HG03066 (cell line): Measurements from ENCODE around the gene SMNDC1.

Experiments used
- ATAC-seq: cut with Tn5 transposase; IDR thresholded peaks from one replicate; pipeline ENCODE4 v1.9.1; 2021; ENCODE audit warnings: low read depth; ENCODE audit not compliant: unreplicated experiment

Gene SMNDC1

DNA sequence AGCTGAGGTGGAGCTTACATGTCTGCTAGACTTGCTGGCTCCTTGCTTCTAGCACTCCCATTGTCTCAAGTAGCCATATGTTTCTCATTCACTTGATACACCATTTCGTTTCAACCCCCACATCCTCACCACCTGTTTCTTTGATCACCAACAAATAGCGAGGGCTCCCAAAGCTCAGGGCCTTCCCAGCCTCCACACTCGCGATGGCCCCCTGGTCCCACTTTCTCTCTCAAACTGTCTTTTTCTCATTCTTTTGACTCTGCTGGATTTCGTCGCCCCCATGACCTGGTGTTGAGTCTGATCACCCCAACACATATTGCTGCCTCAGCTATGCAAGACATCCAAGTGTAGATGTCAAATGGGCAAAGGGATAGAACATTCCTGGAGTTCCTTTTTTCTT, 26.0 kb upstream of the SMNDC1 start:
- ATAC-seq = no peak

DNA sequence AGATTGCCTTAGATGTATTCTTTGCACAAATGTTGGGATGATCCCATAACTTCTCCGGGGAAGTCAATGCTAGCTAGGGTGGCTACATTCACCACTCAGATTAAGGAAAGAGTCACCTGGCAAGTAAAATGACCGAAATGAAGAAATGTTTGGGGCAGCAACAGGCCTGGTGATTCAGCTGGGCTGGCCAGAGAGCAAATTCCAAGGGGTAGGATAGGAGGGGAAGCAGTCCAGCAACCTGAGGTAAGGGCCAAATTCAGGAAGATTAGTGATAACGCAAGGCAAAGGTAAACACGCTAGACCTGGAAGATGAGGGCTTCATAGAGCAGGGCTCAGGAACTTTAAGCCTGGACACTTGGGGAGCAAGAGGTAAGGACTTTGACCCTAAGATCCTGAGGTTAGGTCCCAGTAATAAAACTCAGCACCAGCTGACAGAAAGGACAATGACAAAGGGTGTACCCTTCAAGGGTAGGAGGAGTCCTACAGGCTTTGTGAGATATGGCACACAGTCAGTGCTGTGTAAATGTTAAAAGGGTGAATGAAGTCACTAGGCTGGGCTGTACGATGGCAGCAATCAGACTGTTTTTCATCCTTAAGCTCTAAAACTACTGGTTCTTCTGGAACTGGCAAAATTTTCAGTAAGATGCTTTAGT, 22.7 kb upstream of the SMNDC1 start:
- no peak for ATAC-seq

DNA sequence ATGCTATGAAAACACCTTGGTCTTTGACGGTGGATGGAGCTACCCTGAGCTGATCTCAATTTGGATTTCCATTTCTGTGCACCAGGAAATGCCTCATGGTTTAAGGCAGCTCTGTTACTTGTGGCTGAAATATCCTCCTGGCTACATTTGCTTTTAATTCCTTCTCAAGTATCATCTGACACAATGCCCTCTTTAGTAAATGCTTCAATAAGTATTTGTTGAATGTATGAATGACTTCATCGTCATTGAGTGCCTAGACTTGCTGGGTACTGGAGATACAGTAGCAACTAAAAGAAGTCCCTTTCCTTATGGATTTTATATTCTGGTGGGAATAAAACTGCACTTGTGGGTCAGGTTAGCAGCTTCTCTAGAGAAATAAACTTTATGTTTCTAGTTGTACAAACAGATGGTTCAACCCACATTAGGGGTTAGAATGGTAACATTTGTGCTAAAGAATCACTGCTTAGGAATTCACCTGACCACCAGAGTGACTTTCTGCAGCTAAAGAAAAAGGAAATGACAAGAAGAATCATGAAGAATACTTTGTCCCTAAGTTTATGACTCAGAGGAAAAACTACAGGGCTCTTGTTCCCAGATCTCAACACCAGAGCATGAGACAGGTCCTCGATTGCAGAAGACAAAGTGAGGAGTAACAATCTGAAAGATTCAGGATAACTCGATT, 21.8 kb upstream of the SMNDC1 start:
- no peak for ATAC-seq

DNA sequence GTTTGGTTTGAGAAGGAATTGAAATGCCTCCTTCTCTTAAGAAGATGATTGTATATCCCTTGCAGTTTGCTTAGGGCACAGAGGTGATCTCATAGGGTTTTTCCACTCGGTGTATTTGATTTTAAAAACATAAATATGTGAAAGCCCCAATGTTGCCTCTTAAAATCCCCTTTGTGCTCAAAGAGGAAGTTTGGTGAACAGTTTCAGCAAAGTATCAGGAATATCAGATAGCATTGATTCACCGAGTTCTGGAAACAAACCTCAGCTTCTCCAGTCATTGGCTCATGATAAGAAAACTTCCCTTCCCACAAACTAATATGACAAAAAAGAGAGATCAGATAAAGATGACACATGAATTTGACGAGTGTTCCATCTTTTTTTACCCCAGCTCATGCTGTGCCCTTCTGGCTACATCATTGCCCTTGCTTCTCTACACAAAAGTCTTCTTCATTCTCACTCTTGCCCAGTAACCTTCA, 20.1 kb upstream of the SMNDC1 start:
- peak; percentile 49 for ATAC-seq

DNA sequence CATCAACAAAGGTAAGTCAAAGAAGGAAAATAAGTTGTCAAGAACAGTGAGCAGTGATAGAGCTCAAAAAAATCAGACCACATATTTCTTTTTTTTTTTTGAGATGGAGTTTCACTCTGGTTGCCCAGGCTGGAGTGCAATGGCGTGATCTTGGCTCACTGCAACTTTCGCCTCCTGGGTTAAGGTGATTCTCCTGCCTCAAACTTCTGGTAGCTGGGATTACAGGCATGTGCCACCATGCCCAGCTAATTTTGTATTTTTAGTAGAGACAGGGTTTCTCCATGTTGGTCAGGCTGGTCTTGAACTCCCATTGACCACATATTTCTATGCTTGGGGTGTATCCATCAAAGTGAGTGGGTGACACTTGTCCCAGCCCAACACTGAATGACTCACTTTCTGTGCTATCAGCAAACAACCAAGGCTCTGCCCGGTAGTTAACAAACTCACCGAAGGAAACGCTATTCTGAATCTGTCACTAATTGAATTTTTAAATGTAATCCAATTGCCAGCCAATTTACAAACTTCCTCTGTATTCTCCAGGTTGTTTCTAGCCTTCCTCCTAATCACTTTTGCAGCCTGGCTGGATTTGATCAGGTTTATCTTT, 19.6 kb upstream of the SMNDC1 start:
- ATAC-seq = no peak

DNA sequence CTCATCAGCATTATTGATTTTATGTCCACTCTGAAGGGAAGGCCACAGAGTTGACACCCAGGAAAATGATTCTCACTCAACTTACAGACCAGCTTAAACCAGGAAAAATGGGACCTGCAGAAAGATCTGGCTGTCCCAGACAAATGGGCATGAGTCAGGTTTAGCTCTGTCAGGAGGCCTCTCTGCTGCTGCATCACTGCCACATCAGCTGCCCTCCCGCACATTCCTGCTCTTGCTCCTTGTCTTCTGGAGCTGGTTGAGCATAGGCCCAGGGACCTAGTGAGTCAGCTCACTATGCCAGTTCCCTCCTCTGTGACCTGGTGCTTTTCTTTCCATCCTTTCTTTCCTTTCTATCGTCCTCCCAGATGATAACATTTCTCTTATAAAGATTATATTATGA, 18.8 kb upstream of the SMNDC1 start:
- no peak for ATAC-seq

DNA sequence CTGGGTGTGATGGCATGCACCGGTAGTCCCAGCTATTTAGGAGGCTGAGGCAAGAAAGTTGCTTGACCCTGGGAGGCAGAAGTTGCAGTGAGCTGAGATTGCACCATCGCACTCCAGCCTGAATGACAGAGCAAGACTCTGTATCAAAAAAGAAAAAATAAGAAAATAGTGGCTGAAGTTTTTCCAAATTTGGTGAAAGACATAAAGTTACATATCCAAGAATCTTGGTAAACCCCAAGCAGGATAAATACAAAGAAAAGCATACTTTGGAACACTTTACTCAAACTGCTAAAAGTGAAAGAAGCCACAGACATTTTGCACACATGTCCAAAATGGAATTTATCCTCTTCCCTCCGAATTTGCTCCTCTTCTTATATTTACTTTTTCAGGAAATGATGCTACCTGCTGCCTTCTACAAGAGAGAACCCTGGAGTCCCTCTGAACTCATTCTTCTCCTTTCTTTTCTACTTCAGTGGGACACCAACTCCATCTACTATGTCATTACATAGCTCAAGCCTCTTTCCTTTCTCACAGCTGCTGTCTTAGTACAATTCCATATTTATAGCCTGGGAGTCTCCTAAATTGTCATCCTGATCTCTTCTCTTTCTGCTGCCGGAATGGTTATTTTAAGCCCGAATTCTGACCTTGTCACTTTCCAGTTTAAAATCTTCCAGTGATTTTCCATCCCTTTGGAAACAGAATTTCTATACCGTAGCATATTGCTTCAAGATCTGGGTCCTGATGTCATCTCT, 17.3 kb upstream of the SMNDC1 start:
- ATAC-seq = no peak

DNA sequence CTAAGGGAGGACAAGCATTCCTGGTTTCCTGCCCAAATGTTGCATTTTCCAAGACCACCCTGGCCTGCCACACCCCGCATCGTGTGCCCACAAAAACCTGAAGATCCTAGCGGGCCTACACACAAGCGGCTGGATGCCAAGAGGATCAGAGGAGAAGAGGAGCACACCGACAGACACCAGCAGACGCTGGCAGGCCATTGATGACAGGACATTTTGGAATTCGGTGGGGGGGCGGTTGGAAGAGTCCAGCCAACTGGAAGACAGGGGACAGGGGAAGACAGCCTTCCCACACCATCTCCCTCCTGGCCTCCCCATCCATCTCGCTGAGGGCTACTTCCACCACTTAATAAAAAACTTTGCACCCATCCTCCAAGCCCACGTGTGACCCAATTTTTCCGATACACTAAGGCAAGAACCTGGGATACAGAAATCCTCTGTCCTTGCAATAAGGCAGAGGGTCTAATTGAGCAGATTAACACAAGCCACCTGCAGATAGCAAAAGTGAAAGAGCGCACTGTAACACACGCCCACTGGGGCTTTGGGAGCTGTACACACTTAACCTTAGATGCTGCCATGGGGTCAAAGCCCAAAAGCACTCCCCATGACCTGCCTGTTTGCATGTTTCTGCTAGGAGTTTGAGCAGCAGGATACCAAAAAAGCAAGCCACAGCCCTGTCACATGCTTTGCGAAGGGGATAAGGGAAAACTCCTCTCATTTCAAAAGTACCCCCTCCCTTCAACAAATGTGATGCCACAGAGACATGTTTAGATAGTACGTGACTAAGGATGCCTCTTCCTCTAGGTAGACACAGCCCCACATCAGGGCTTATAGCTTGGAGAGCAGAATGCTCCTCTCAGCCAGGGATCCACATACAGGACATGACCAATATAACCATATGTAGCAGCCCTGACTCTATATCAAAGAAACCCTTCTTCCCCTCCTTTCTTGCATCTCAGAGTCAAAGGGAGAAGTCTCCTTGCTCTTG, 13.4 kb upstream of the SMNDC1 start:
- no peak for ATAC-seq

DNA sequence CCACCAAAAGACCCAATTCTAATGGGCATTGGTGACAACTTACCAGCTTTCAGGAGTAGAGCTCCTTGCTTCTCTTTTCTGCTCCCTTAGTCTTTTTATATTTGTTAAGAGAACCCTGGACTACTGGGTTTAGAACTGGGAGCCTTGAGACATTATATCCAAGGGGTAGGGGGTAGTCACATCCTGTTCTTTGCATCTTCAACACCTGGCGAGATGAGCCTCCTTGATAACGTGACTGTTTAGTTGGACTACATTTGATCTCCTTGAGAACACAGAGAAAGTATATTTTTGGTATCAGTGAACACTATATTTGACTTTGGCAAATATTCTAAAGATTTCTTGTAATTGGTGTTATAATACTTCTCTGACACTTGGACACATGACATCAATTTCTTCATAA, 9.0 kb upstream of the SMNDC1 start:
- no peak for ATAC-seq

DNA sequence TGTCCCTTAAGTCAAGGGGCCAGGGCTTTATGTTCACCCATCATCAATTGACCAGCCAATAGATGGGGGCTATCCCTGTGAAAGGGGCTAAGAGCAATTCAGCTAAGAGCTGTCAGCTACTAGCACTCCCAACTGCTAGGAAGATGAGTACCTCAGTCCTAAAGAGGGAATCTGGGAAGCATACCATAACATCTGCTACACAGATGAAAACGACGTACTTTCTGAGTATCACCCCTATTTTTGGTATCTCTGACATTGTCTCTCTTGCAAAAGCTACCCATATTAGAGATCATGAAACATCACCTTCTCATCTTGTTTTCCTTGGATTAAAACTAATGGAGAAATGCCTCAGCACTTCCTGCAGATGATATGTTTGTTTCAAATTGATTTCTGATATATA, 7.5 kb upstream of the SMNDC1 start:
- no peak for ATAC-seq

DNA sequence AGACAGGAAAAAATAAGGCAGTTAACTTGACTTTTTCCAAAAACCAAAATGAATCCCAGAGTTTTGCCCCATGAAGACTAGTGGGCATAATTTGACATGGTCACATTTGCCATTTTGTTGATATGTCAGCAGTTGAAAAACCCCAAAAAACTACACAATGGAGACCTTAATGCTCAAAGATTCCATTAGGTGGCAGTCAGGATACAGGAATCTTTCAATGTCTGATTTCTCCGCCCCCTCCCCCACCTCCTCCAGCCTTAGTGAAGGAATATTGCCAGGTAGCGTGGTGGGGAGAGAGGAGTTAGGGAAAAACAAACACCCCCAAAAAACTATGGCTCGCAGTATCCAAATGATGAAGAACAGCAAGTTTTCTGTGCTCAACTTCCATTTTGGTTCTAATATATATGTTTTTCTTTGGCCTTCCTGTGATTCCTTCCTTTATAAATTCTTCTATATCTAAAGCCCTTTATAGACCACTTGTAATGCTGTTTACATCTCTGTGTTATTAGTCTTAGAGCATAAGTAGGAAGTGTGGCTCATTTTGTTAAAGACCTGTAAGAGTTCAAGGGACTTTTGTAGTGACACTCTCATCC, 6.7 kb upstream of the SMNDC1 start:
- no peak for ATAC-seq

DNA sequence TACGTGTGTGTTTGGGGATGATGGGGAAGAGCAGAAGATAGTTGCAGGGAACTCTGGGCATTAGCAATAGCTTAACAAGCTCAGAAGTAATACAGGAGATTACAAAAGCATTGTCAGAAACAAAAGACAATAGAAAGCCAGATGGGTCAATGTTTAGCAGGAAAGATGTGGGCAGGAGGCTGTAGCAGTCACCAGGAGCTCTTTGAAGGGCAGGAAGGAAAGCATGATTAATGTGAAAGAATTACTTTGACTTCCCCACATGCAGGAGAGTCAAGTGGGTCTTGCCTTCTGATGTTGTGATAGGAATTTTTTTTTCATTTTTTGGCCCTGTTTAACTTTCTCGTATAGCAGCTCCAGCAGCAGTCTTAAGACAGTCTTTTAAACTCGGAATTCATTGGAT, 6.0 kb upstream of the SMNDC1 start:
- ATAC-seq = no peak

DNA sequence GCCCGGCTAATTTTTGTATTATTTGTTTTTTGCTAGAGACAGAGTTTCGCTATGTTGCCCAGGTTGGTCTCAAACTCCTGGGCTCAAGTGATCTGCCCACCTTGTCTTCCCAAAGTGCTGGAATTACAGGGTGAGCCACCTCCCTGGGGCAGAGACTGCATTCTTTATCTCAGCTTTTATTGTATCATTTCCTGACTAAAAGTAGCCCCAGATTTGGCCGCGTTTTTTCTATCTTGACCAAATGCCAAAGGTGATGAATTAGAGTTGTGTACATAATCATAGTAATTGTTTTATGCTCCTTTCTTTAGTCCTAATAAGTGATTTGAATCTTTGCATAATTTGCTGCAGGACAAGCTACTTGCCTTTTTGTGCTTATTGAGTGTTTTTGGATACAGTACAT, 3.1 kb upstream of the SMNDC1 start:
- no peak for ATAC-seq

DNA sequence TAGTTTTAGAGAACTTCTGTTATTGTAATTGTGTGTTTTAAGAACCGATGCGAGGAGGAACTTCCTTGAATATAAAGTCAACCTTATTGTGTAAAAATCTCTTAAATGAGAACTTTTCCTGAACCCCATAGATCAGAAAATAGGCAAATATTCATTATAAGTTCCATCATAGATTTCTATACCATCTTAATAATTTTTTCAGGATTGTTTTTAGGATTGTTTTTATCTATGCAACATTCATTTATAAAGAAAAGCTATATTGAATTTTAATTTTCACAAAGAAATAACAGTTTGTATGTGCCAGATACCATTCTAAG, 1.7 kb upstream of the SMNDC1 start:
- ATAC-seq = no peak

DNA sequence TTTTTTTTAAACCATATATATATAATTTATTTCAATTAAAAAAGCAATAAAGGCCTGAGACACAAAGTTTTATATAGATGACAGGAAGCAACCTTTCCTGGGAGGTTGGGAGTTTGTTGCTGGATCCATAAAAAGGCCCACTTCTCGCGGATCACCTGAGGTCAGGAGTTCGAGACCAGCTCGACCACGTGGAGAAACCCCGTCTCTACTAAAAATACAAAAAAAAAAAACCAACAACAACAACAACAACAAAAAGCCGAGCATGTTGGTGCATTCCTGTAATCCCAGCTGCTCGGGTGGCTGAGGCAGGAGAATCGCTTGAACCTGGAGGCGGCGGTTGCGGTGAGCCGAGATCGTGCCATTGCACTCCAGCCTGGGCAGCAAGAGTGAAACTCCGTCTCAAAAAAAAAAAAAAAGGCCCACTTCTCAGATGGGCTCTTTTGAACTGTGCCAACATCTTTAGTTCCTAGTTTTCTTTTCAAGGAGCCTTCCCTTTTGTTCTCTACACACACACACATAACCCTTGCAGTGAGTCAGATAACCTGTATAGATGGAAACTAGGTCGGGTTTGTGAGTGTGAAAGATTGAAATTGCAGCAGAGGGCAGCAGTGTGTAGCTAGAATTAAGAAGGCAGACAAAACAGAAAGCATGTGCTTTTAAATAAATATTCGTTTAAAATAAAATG, 1.2 kb upstream of the SMNDC1 start:
- ATAC-seq = peak; percentile 38

DNA sequence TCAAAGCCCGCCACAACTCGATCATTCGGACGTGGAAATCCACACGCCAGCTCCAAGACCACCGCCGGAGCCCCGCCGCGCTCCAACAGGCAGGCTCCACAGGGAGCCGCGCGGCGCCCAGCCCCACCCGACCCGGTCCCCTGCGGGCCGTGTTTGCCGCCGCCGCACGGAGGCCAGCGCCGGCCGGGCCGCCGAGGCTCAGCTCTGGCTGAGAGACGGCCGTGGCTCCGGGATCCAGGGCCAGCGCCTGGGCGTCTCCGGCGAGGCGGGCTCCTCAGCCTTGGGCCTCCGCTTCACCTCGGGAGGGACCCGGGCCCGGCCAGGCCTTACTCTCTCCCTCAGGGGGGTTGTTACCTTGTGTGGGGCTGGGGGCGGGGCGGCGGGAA, 333 bp downstream of the SMNDC1 start:
- ATAC-seq = peak; percentile 45

DNA sequence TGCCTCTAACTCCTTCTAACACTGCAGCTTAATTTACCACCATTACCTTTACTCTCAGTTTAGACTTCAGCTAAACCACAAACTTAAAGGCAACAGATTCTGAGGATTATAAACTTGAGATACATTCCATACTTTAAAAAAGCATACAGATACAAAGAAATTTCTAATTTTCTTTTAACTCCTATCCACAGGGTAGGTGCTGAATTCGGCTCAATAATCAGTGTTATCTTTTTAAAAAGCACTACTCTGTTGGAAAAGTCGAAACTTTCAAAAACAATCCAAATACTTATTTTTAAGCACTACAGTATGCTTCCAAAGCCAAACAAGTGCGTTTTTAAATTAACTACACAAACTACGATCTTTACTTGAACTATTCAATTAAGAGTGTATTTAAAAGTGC, 1.0 kb downstream of the SMNDC1 start:
- no peak for ATAC-seq

DNA sequence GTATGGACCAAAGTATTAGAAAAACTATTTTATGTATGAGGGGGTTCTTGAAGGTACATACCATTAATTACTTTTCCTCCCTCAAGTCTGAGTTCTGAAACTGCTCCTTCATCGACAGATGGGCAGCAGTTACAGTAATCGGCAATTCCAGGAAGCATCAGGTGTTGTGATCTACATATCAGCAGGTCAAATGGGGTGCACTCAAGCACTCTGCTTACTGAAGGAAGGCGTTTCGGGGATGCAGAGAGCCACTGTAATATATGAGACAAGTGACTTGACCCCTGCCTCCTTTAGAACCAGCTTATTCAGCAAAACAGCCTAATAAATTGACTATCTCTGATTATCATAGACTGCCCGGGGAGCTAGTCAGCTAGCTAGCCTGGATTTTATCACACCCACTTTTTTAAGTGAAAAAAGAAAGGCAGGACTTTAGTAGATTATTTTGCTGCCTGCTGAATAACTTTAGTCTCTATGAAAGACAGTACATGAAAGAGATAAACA, 4.2 kb downstream of the SMNDC1 start:
- no peak for ATAC-seq

DNA sequence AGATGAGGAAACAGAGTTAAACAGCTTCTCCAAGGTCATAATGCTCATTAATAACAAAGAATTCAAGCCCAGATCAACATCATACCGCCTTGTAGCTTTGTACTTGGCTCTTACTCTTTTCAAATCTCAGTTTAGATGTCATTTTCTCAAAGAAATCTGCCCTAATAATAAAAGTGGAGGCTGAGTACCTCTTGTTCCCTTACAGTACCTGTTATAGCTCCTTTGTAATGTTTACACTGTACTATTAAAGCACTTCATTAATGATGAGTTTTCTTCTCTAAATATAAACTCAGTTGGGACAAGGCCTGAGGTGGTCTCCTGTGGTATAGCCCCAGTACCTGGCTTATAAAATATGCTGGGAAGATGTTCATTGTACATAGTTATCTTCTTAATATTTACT, 7.8 kb downstream of the SMNDC1 start:
- ATAC-seq = no peak
